Naive thymus-derived CD4-positive, alpha-beta T cell (primary cell): ENCODE results near the gene DNAH8. TPM values are rescaled to one million over a fixed set of nuclear protein-coding genes. Genes with fewer than 3 reads are reported as not detected.

Source experiments
- ATAC-seq: fragments of 150-1000 bp; cut with Tn5 transposase; 2 replicates; pipeline ENCODE4 v1.10.0; 2021; ENCODE audit warnings: mild to moderate bottlenecking, moderate library complexity
- CTCF ChIA-PET: fragments of 350-600 bp; sonication (Branson Sonifier 250); formaldehyde crosslinking; loops from one replicate; lab custom pipeline; 2021; ENCODE audit warnings: antibody characterized with exemption; lab: Charles Lee
- POLR2A ChIA-PET: fragments of 350-600 bp; sonication (Branson Sonifier 250); formaldehyde crosslinking; loops from one replicate; lab custom pipeline; 2021; ENCODE audit warnings: antibody characterized with exemption, inconsistent platforms; lab: Charles Lee
- DNase-seq, 9 donors: peaks; one replicate each; pipeline versions ENCODE4 v3.0.0 to v3.0.0-alpha.2; 2020 to 2022; ENCODE audit warnings: mixed read lengths in 1 of 9
- H3K27ac ChIP-seq: one replicate; pipeline ENCODE4 v1.7.0; 2013; ENCODE audit warnings: mild to moderate bottlenecking, low read depth, low read length, moderate library complexity
- H3K27me3 ChIP-seq, 2 donors: one replicate each; pipeline ENCODE4 v1.7.0; 2013; ENCODE audit warnings: low read length in 2 of 2, mild to moderate bottlenecking in 2 of 2, moderate library complexity in 2 of 2; ENCODE audit not compliant: control insufficient read depth in 2 of 2, insufficient read depth in 2 of 2
- H3K36me3 ChIP-seq, 3 experiments: 1 replicate in 2 of 3; 2 replicates in 1 of 3; pipeline ENCODE4 v1.7.0; 2013; ENCODE audit warnings: low read length in 3 of 3, mild to moderate bottlenecking in 3 of 3, moderate library complexity in 1 of 3; ENCODE audit not compliant: insufficient read depth in 3 of 3, control insufficient read depth in 2 of 3
- H3K4me1 ChIP-seq, 2 donors: one replicate each; pipeline ENCODE4 v1.7.0; 2013; ENCODE audit warnings: low read length in 2 of 2, mild to moderate bottlenecking in 2 of 2, moderate library complexity in 1 of 2; ENCODE audit not compliant: control insufficient read depth in 2 of 2, insufficient read depth in 2 of 2
- H3K4me3 ChIP-seq: 2 replicates; pipeline ENCODE4 v1.7.0; 2013; ENCODE audit warnings: mild to moderate bottlenecking, low read length
- H3K9me3 ChIP-seq, 3 experiments: 1 replicate in 2 of 3; 2 replicates in 1 of 3; pipeline ENCODE4 v1.7.0; 2013; ENCODE audit warnings: low read length in 3 of 3; ENCODE audit not compliant: control insufficient read depth in 2 of 3
- H3K27ac Mint-ChIP-seq, 9 donors: one replicate each; pipeline ENCODE4 v1.8.0; 2020 to 2022; ENCODE audit warnings: mixed read lengths in 9 of 9, mild to moderate bottlenecking in 8 of 9, moderate library complexity in 5 of 9, inconsistent platforms in 2 of 9
- H3K27me3 Mint-ChIP-seq, 5 donors: one replicate each; pipeline ENCODE4 v1.8.0; 2021 to 2022; ENCODE audit warnings: mixed read lengths in 5 of 5, mild to moderate bottlenecking in 1 of 5
- H3K36me3 Mint-ChIP-seq, 5 donors: one replicate each; pipeline ENCODE4 v1.8.0; 2020 to 2022; ENCODE audit warnings: mixed read lengths in 5 of 5, mild to moderate bottlenecking in 3 of 5, inconsistent platforms in 1 of 5
- H3K4me1 Mint-ChIP-seq, 7 donors: one replicate each; pipeline ENCODE4 v1.8.0; 2020 to 2022; ENCODE audit warnings: mixed read lengths in 7 of 7, mild to moderate bottlenecking in 3 of 7, inconsistent platforms in 1 of 7
- H3K4me3 Mint-ChIP-seq, 10 donors: one replicate each; pipeline ENCODE4 v1.8.0; 2020 to 2022; ENCODE audit warnings: mild to moderate bottlenecking in 10 of 10, mixed read lengths in 10 of 10, moderate library complexity in 6 of 10, inconsistent platforms in 2 of 10
- H3K9me3 Mint-ChIP-seq, 11 donors: one replicate each; pipeline ENCODE4 v1.8.0; 2020 to 2022; ENCODE audit warnings: mixed read lengths in 11 of 11, mild to moderate bottlenecking in 4 of 11, inconsistent platforms in 1 of 11, moderate library complexity in 1 of 11
- intact Hi-C, 2 donors: fragments of 100-400 bp; cut with micrococcal nuclease; formaldehyde crosslinking; loops; one replicate each; pipeline ENCODE4 v1.15.1; 2023
- polyA plus RNA-seq, 2 donors: library from polyadenylated mRNA; unstranded; fragments of 300-500 nt; fragmentation: Illumina TruSeq; gene quantifications; one replicate each; pipeline ENCODE4 v1.2.3, GENCODE V29; 2021
- total RNA-seq, 6 experiments: library from RNA in 5 of 6; stranded (reverse) in 5 of 6; gene quantifications; 1 replicate in 5 of 6; 2 replicates in 1 of 6; pipeline ENCODE4 v1.2.3 and lab custom pipeline; 2021 to 2026

The DNAH8 gene
- total and polyA plus RNA-seq, 7 experiments from 2014 or later = 0.02 to 0.15 (median 0.05) TPM; not detected in 2

DNA sequence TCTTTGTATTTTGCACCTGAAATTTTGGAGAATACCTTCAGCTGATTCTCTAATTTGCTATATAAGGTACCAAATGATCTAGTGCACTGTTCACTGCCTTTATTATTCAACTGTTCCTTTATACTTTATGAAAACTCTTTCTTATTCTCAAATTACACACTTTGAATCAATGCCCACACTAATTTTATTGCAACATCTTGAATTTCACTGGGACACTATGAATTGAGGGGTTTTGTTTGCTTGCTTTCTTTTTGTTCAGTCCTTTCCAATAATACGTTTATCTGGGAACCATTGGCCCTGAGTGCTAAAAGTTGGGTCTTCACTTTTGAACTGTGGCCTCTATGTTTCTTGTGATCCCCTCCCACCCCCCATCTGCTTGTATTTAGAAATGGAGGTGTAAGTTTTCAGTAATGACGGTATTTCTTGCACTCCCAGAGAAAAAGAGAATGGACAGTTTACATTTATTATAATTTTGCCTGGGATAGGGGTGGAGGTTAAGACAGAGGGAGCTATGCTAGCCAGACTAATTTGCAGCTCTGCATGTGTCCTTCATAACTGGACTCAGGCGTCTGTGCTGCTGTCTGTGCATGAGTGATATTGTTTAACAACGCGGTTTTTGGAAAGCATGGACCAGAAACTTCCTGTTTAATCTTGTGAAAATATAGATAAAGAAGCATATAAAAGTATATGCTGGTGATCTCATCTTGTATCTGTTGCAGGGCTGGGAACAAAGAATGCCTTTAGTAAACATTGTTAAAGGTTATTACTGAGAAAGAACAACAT lies 98.1 kb downstream of the DNAH8 start:
- ATAC-seq (no peak), DNase-seq (no peak)
- intact Hi-C loops = no loop called here
- Histone ChIP-seq H3K9me3 (no peaks in the 10 kb centered on the region), H3K4me3 (no peak overlapping the region), H3K36me3 (no peaks in the 10 kb centered on the region), H3K4me1 (no peaks in the 10 kb centered on the region), H3K27ac (no peak overlapping the region), H3K27me3 (peaks cover 0 to 5% of the 10 kb centered on the region in 2 donors)
- H3K4me3 Mint-ChIP-seq = no peak overlapping the region
- ChIA-PET CTCF (no interaction called here), POLR2A (no interaction called here)
- peaks cover 23 to 67% (median 57%) of the 10 kb centered on the region in 5 donors for H3K27me3 Mint-ChIP-seq
- H3K4me1 Mint-ChIP-seq = no peaks in the 10 kb centered on the region
- peaks cover 0 to 4% (median 0%) of the 10 kb centered on the region in 11 donors for H3K9me3 Mint-ChIP-seq
- no peak overlapping the region for H3K27ac Mint-ChIP-seq
- no peaks in the 10 kb centered on the region for H3K36me3 Mint-ChIP-seq

DNA sequence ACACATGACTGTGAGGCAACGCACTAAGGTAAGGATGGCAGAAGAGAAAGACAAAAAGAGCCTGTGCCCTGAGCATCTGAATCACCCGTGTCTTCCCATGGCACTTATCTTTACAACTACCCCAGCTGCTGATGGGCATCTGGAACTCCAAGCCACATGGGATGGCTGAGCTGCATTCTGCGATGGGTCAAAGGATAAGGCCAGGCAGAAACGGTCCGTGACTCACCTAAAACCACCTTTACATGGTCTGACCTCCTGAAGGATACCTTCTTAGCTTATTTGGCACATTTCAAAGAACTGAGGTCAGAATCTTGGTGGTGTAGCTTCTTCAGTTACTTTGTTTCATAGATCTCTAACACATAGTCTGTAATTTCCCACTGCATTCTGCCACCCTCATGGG lies 99.7 kb downstream of the DNAH8 start:
- POLR2A ChIA-PET = no interaction called here
- CTCF ChIA-PET = no interaction called here
- Histone ChIP-seq H3K27me3 (peaks cover 5% of the 10 kb centered on the region in 2 donors), H3K36me3 (no peaks in the 10 kb centered on the region), H3K4me3 (no peak overlapping the region), H3K9me3 (no peaks in the 10 kb centered on the region), H3K4me1 (no peaks in the 10 kb centered on the region), H3K27ac (no peak overlapping the region)
- DNase-seq (no peak), ATAC-seq (no peak)
- H3K9me3 Mint-ChIP-seq = no peaks in the 10 kb centered on the region
- intact Hi-C loops = no loop called here
- H3K4me1 Mint-ChIP-seq = no peaks in the 10 kb centered on the region
- no peak overlapping the region for H3K27ac Mint-ChIP-seq
- H3K36me3 Mint-ChIP-seq = no peaks in the 10 kb centered on the region
- no peak overlapping the region for H3K4me3 Mint-ChIP-seq
- peaks cover 38 to 71% (median 63%) of the 10 kb centered on the region in 5 donors for H3K27me3 Mint-ChIP-seq

DNA sequence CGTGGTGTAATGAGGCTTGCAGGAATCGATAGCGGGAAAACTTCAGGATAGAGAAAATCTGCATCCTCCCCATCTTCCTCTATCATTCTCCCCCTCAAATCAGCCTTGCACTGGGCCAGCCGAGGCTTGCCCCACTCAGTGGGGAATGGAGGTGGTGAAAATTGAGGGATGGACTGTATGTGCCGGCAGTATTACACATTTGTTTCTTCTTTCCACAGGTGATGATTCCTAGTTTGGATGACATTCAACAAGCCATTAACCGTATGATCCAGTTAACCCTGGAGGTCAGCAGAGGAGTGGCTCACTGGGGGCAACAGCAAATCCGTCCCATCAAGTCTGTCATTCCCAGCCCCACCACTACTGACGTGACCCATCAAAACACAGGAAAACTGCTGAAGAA lies 100.1 kb downstream of the DNAH8 start:
- H3K27ac Mint-ChIP-seq = no peak overlapping the region
- H3K36me3 Mint-ChIP-seq = no peaks in the 10 kb centered on the region
- Histone ChIP-seq H3K4me3 (no peak overlapping the region), H3K9me3 (no peaks in the 10 kb centered on the region), H3K27ac (no peak overlapping the region), H3K27me3 (peaks cover 5% of the 10 kb centered on the region in 2 donors), H3K36me3 (no peaks in the 10 kb centered on the region), H3K4me1 (no peaks in the 10 kb centered on the region)
- H3K4me3 Mint-ChIP-seq = no peak overlapping the region
- ChIA-PET POLR2A (no interaction called here), CTCF (no interaction called here)
- DNase-seq (no peak), ATAC-seq (no peak)
- H3K4me1 Mint-ChIP-seq = no peaks in the 10 kb centered on the region
- intact Hi-C loops = no loop called here
- peaks cover 43 to 73% (median 64%) of the 10 kb centered on the region in 5 donors for H3K27me3 Mint-ChIP-seq
- H3K9me3 Mint-ChIP-seq = no peaks in the 10 kb centered on the region

DNA sequence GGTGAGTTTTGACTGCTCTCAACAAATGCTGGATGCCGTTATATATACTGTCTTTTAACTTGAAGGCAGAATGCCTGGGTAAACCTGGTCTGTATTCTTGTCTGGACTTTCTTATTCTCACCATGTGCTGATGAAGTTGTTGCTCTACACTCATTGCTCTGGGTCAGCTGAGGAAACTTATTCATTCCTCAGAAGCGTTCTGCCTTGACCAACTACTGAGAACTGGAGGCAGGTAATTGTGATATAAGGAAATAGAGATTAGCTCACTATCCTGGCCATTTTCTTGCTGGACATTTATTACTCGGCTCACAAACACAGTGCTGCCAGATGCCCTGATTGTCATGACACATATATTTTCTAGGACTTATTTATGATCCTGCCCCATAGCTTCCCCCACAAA lies 103.6 kb downstream of the DNAH8 start:
- ChIA-PET CTCF (no interaction called here), POLR2A (no interaction called here)
- Mint-ChIP-seq H3K4me3 (no peak overlapping the region), H3K9me3 (no peaks in the 10 kb centered on the region), H3K36me3 (no peaks in the 10 kb centered on the region), H3K4me1 (no peaks in the 10 kb centered on the region), H3K27ac (no peak overlapping the region), H3K27me3 (peaks cover 44 to 64% (median 51%) of the 10 kb centered on the region in 5 donors)
- DNase-seq (no peak), ATAC-seq (no peak)
- no peaks in the 10 kb centered on the region for H3K9me3 ChIP-seq
- peaks cover 0 to 5% of the 10 kb centered on the region in 2 donors for H3K27me3 ChIP-seq
- H3K4me3 ChIP-seq = no peak overlapping the region
- no peaks in the 10 kb centered on the region for H3K4me1 ChIP-seq
- no peak overlapping the region for H3K27ac ChIP-seq
- H3K36me3 ChIP-seq = no peaks in the 10 kb centered on the region
- intact Hi-C loops = no loop called here

DNA sequence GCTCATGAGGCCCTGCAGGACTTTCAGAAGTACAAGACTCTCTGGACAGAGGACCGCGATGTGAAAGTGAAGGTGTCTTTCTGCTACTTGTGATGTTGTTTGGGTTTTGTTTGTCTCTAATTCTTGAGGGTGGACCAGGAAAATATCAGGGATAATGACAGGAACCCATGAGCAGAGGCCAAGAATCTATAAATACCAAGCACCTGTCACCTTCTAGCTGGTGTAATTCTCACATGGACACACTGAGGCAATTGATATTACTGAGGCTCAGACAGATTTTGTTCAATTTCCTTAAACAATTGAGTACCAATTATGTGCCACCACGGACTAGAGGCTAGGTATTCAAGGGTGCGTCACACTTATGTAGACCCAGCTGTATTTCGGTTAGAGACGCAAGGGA lies 107.9 kb downstream of the DNAH8 start:
- no peak overlapping the region for H3K4me3 Mint-ChIP-seq
- no peak overlapping the region for H3K27ac ChIP-seq
- intact Hi-C loops = no loop called here
- CTCF ChIA-PET = interaction anchor here (0.7 kb wide), 1 partner anchor 446 kb away, joined by 3 read pairs; no protein-coding TSS in a partner anchor
- no peaks in the 10 kb centered on the region for H3K9me3 ChIP-seq
- H3K4me1 Mint-ChIP-seq = no peaks in the 10 kb centered on the region
- H3K27me3 Mint-ChIP-seq = peaks cover 23 to 43% (median 36%) of the 10 kb centered on the region in 5 donors
- H3K4me3 ChIP-seq = no peak overlapping the region
- ATAC-seq (no peak), DNase-seq (no peak)
- H3K4me1 ChIP-seq = no peaks in the 10 kb centered on the region
- POLR2A ChIA-PET = no interaction called here
- no peak overlapping the region for H3K27ac Mint-ChIP-seq
- H3K36me3 Mint-ChIP-seq = no peaks in the 10 kb centered on the region
- H3K9me3 Mint-ChIP-seq = peaks cover 0 to 6% (median 0%) of the 10 kb centered on the region in 11 donors
- H3K36me3 ChIP-seq = no peaks in the 10 kb centered on the region
- H3K27me3 ChIP-seq = peaks cover 0 to 5% of the 10 kb centered on the region in 2 donors

DNA sequence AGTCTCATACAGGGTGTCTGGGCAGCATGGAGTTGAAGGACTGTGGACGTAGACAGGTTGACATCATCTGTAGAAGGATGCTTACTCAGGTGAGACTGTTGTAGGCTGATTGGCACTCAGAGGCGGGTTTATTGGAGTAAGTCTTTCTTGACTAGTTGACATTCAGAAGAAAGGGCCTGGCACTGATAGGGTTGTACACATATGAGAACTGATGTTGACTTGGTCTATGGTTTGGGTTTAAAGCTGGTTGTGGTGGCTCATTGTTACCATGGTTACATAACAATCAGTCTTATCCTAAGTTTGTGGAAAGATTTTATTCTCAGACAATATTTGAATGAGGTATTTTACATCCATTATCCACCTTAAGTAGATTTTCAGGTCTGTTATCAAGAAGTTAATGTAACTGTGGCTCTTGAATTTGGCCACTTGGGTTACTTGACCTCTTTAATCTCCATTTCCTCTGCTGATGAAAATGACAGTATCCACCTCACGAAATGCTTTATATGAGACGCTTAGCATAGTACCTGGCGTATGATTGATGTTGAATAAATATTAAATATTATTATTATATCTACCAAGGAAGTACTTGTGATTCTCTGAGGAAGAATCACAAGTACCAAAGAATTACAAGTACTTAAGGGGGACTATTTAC lies 109.3 kb downstream of the DNAH8 start:
- Mint-ChIP-seq H3K27me3 (peaks cover 18 to 39% (median 29%) of the 10 kb centered on the region in 5 donors), H3K9me3 (peaks cover 0 to 14% (median 3%) of the 10 kb centered on the region in 11 donors), H3K36me3 (no peaks in the 10 kb centered on the region), H3K27ac (no peak overlapping the region), H3K4me3 (no peak overlapping the region), H3K4me1 (no peaks in the 10 kb centered on the region)
- Histone ChIP-seq H3K9me3 (no peaks in the 10 kb centered on the region), H3K27ac (no peak overlapping the region), H3K27me3 (no peaks in the 10 kb centered on the region), H3K4me1 (no peaks in the 10 kb centered on the region), H3K4me3 (no peak overlapping the region), H3K36me3 (no peaks in the 10 kb centered on the region)
- CTCF ChIA-PET = no interaction called here
- POLR2A ChIA-PET = no interaction called here
- intact Hi-C loops = no loop called here
- ATAC-seq = no peak
- DNase-seq = no peak
